GM10266 (cell line): ENCODE data around the gene SCFD2.
"Not testable (repeated sequence)": the region's sequence is repeated elsewhere in the genome, so short reads cannot be mapped to it uniquely, and the experiment has no call there.

ENCODE experiments used
- DNase-seq: peaks from one replicate; pipeline ENCODE4 v3.0.0; 2012; ENCODE audit errors: extremely low spot score
- TF ChIP-seq, protein P1 (sequence below): IDR thresholded peaks from 2 replicates; pipeline ENCODE4 v1.5.1; 2012; ENCODE audit warnings: mild to moderate bottlenecking, low read depth; ENCODE audit not compliant: control insufficient read depth, insufficient read depth; ENCODE audit errors: missing control alignments

SCFD2 gene

DNA sequence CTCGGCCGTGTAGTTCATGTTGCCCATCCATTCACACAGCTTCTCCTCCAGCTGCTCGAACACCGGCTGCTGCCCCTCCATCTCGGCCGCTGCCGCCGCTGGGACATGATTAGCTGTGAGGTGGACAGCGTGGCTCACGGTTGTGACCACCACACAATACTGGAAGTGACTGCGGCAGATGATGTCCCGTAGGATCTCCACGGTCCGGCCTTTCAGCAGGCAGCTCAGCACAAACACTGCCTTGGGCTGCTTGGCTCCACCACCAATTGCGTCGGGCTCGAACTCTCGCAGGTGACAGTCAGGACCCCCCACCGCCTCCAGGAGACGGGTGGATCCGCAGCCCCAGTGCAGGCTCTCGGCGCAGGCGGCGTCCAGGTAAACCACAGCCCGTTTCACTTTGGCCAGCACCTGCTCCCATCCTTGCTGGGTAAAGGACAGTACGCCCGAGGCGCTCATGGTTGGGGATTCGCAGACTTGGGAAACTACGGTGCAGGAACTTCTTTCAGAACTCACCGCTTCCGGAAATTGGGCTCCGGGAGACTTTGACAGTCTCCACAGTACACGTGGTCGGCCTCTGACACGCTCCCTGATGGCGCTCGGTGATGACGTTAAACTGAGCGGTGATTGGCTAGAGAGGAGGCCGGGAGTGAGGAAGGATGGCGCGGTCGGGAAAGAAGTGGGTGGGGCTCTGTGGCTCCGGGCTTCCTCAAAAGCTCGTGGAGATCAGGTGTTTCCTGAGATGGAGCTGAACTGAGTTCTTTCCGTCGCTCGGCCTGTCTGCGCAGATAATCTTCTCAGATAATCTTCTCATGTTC lies at the start of gene SCFD2:
TSS of gene SCFD2 (minus strand) at position 576 of the 815 bp plus-strand sequence.
- TF ChIP-seq, protein P1, sequence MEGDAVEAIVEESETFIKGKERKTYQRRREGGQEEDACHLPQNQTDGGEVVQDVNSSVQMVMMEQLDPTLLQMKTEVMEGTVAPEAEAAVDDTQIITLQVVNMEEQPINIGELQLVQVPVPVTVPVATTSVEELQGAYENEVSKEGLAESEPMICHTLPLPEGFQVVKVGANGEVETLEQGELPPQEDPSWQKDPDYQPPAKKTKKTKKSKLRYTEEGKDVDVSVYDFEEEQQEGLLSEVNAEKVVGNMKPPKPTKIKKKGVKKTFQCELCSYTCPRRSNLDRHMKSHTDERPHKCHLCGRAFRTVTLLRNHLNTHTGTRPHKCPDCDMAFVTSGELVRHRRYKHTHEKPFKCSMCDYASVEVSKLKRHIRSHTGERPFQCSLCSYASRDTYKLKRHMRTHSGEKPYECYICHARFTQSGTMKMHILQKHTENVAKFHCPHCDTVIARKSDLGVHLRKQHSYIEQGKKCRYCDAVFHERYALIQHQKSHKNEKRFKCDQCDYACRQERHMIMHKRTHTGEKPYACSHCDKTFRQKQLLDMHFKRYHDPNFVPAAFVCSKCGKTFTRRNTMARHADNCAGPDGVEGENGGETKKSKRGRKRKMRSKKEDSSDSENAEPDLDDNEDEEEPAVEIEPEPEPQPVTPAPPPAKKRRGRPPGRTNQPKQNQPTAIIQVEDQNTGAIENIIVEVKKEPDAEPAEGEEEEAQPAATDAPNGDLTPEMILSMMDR: no peak
- peak; percentile 95 for DNase-seq

DNA sequence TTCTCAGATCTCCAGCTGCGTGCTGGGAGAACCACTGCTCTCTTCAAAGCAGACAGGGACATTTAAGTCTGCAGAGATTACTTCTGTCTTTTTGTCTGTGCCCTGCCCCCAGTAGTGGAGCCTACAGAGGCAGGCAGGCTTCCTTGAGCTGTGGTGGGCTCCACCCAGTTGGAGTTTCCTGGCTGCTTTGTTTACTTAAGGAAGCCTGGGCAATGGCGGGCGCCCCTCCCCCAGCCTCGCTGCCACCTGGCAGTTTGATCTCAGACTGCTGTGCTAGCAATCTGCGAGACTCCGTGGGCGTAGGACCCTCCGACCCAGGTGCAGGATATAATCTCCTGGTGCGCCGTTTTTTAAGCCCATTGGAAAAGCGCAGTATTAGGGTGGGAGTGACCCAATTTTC lies 43.6 kb upstream of the SCFD2 start:
- DNase-seq: not testable (repeated sequence)

DNA sequence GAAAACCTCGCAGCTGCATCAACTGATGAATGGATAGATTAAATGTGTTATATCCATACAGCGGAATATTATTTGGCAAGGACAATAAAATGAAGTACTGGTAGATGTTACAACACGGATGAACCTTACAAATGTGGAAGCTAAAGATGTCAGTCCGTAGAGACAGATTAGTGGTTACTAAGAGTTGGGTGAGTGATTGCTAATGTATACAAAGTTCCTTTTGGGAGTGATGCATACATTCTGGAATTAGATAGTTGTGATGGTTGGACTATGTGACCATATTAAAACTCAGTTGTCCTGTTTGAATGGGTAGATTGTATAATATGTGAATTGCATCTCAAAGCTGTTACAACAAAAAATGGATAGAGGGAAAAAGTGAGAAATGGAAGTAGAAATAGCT lies 14.4 kb upstream of the SCFD2 start:
- TF ChIP-seq, protein P1: no peak
- DNase-seq: no peak

DNA sequence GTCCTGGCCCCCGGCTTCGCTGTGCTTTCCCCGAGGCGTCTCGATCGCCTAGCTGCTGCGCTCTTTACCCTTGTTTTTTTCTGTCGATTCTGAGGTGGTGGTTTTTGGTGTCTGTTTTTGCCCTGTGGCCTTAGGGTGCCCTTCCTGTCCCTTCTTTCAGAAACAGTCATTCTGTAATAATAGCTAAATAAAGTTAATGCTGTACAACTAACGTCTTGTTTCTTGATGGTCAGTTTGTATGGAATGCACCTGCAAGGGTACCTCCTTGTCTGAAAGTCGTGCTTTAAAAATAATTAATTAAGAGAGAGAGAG lies 12.3 kb upstream of the SCFD2 start:
- TF ChIP-seq, protein P1: no peak
- DNase-seq: peak; percentile 19

DNA sequence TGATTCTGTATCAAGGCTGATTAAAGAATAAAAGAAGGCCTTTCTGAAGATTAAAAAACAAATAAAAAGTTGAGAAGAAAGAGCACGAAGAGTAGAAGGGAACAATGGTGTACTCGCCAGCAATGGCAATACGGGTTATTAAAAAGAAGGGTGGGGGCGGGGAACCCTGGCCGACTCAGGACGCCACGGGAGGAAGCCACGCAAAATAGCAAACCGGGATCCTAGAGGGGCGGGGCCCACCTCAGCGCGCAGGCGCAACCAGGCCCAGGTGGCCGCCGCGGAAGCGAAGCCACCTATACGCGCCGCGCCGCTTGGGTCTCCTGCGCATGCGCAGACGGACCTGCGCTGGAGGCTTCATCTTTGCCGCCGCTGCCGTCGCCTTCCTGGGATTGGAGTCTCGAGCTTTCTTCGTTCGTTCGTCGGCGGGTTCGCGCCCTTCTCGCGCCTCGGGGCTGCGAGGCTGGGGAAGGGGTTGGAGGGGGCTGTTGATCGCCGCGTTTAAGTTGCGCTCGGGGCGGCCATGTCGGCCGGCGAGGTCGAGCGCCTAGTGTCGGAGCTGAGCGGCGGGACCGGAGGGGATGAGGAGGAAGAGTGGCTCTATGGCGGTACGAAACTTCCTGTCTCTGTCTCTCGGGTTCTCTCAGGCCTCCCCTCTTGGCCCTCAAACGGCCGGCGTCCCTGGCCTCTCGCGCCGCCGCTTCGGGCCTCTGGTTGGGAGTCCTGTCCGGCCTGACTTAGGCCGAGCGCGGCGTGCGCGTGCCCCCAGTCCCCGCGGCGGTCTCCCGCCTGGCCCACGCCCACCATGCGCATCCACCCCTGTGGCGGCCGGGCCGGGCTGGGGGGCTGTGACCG lies 11.7 kb upstream of the SCFD2 start, which contains the start of gene FIP1L1:
TSS of gene FIP1L1 (plus strand) at position 323 of the 852 bp plus-strand sequence. CDS start at position 521, 198 bp downstream.
- TF ChIP-seq, protein P1: no peak
- peak; percentile 96 for DNase-seq

DNA sequence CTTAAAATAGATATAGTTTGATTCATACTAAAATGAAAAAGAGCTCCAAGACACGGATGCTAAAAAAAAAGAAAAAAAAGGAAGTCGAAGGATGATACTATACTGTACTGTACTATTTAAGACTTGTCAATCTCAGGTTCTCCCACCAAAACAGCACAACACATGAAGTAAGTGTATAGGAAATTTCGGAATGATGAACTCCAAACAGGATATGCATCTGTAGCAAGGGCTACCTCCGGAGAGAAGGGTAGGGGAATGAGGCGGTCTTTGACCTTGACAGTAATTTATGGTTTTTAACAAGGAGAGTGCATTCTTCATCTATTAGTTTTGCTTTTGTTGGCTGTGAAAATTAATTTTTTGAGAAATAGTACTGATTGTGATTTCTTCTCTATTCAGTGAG lies 11.0 kb upstream of the SCFD2 start:
- TF ChIP-seq, protein P1: no peak
- no peak for DNase-seq

DNA sequence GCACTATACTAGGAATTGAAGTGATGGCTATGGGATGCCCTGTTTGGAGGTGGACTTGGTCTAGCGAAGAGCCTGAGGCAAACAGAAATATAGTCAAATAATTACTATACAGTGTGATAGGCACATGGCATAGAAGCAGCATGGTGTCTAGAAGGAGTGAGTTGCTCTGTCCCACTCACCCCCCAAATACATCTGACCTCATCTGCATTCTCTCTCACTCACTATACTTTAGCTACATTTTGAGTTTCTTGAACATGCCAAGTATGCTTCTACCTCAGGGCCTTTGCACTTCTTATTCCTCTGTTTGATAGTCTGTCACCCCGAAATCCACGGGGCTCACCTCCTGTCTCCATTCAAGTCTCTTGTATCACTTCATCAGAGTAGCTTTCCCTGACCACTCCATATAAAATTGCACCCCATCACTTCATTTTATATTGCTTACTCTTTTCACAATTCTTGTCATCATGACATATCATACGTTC lies 9.0 kb upstream of the SCFD2 start:
- no peak for DNase-seq
- TF ChIP-seq, protein P1: no peak
